Omental fat pad (tissue), 4 donors: ENCODE results near the gene HPCAL1. TPM values are rescaled to one million over a fixed set of nuclear protein-coding genes. Genes with fewer than 3 reads are reported as not detected.
"Not testable (repeated sequence)": the region's sequence is repeated elsewhere in the genome, so short reads cannot be mapped to it uniquely, and the experiment has no call there.

ENCODE experiments used
- ATAC-seq: fragments of 150-250 bp; one replicate; pipeline ENCODE4 v1.9.1; 2016; ENCODE audit warnings: mild to moderate bottlenecking, moderate library complexity; ENCODE audit not compliant: low FRiP score
- DNase-seq: peaks from one replicate; pipeline ENCODE4 v3.0.0-alpha.2; 2019; ENCODE audit warnings: low spot score
- total RNA-seq, 4 donors: library from RNA; depleted of rRNA; stranded (reverse); fragments of >200 nt; gene quantifications; one replicate each; pipeline ENCODE4 v1.1.0, GENCODE V29; 2016
- TF ChIP-seq, protein P1 (sequence below), 3 donors: fragments of 450-650 bp; IDR thresholded peaks; one replicate each; pipeline ENCODE4 v1.5.1; 2016 to 2017; ENCODE audit warnings: antibody characterized with exemption in 3 of 3, mild to moderate bottlenecking in 3 of 3, moderate library complexity in 2 of 3

Gene HPCAL1
- total RNA-seq, 4 donors from 2014 or later, result 51.8 to 75.8 (median 67.8) TPM

DNA sequence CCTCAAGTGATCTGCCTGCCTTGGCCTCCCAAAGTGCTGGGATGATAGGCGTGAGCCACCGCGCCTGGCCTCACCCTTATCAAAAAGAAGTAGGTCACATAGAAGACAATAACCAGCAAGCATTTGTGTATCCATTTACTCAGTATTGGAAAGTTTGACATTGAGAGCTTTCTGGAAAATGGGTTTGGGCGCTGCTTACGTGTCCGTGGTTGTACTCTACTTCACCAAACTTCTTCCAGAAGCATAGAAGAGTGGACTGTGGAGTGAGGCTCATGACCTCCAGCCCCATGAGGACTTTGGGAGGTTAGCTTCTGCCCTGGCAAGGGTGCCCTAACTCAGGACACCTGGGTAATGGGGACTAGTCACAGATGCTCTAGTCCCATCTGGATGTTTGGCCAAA is 149.1 kb downstream of the HPCAL1 start:
- TF ChIP-seq, protein P1, sequence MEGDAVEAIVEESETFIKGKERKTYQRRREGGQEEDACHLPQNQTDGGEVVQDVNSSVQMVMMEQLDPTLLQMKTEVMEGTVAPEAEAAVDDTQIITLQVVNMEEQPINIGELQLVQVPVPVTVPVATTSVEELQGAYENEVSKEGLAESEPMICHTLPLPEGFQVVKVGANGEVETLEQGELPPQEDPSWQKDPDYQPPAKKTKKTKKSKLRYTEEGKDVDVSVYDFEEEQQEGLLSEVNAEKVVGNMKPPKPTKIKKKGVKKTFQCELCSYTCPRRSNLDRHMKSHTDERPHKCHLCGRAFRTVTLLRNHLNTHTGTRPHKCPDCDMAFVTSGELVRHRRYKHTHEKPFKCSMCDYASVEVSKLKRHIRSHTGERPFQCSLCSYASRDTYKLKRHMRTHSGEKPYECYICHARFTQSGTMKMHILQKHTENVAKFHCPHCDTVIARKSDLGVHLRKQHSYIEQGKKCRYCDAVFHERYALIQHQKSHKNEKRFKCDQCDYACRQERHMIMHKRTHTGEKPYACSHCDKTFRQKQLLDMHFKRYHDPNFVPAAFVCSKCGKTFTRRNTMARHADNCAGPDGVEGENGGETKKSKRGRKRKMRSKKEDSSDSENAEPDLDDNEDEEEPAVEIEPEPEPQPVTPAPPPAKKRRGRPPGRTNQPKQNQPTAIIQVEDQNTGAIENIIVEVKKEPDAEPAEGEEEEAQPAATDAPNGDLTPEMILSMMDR (IDR thresholded peaks at IDR 0.05), result no peak
- ATAC-seq, result no peak
- no peak for DNase-seq

- TF ChIP-seq, protein P1 (IDR thresholded peaks at IDR 0.05), result no peak
- DNase-seq (no peak), ATAC-seq (no peak)
Measured at GRCh38 chr2:10452312-10452711, 149.6 kb downstream of the HPCAL1 start.

DNA sequence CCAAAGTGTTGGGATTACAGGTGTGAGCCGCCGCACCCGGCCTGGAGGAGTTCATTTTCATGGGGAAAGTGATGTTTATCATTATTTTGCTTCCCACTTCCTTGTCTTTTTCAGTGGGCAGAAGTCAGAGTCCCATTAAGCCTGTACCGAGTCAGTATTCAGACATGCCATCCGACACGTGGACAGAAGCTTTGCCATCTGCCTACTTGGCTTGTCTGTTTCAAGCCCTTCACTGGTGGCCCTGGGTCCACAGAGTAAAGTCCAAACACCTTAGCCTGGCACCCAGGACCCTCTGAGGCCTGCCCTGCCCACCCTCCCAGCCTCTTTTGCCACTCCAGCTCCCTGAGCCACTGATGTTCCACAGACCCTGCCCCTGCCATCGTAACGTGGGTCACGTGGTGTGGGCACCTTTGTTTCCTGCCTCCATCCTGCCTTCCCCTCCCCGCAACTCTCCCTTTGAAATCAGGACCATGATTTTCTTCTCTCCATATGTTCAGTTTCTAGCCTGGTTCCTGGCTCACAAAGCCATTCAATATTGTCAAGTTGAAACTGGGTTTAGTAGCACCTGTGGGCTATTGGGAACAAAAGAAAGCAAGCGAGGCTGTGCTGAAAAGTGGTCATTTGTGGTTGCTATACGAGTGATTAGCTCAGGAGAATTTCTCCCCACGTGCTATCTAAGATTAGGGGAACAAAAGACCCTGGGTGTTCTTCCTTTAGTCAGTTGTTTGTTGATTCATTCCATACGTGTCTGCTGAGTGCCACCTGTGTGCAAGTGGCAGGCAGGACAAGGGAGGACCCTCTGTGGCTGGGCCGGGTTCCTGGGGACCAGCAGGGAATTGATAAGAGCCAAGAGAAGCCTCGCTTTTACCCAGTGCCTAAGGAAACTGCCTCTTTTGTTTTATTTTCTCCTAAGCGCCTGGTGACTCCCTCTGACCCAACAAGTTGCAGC is 150.5 kb downstream of the HPCAL1 start:
- TF ChIP-seq, protein P1 (IDR thresholded peaks at IDR 0.05), result no peak
- DNase-seq, result no peak
- ATAC-seq, result no peak

GRCh38 chr2:10453905-10454298 is 151.2 kb downstream of the HPCAL1 start:
- DNase-seq (no peak), ATAC-seq (no peak)
- TF ChIP-seq, protein P1 (IDR thresholded peaks at IDR 0.05), result no peak

- ATAC-seq, result no peak
- DNase-seq, result no peak
- TF ChIP-seq, protein P1 (IDR thresholded peaks at IDR 0.05), result no peak
Measured at GRCh38 chr2:10454505-10454904, 151.8 kb downstream of the HPCAL1 start.

- ATAC-seq, DNase-seq: not testable (repeated sequence)
Measured at GRCh38 chr2:10457195-10457594, 154.5 kb downstream of the HPCAL1 start.

- DNase-seq (no peak), ATAC-seq (no peak)
- TF ChIP-seq, protein P1 (IDR thresholded peaks at IDR 0.05), result no peak
Measured at GRCh38 chr2:10457846-10458598, 155.3 kb downstream of the HPCAL1 start.
